Astrocyte of the cerebellum (primary cell): ENCODE measurements around the gene CSNK1D.

ENCODE experiments used
- DNase-seq: peaks from one replicate; pipeline ENCODE4 v3.0.0-alpha.2; 2011; ENCODE audit warnings: low read depth
- H3K4me3 ChIP-seq: 2 replicates; pipeline ENCODE4 v1.5.1; 2011; ENCODE audit warnings: mild to moderate bottlenecking, low read depth, low read length, moderate library complexity
- CTCF ChIP-seq: IDR thresholded peaks from 2 replicates; pipeline ENCODE4 v1.5.1; 2012; ENCODE audit warnings: low read length, low read depth, moderate library complexity, mild to moderate bottlenecking; ENCODE audit errors: missing control alignments
- in situ Hi-C: cut with HindIII; loops from 2 replicates; pipeline ENCODE4 v1.10.0; 2017; ENCODE audit warnings: low sequenced_read_pairs

Gene CSNK1D

GRCh38 chr17:82309656-82310570 lies 36.4 kb upstream of the CSNK1D start:
- in situ Hi-C loops = no loop called here

GRCh38 chr17:82305727-82306300 lies 32.3 kb upstream of the CSNK1D start:
- no peak overlapping the region for H3K4me3 ChIP-seq
- in situ Hi-C loops = no loop called here
- DNase-seq = no peak
- no peak for TF ChIP-seq CTCF

More at GRCh38 chr17:82309656-82310570, 36.4 kb upstream of the CSNK1D start:
- no peak overlapping the region for H3K4me3 ChIP-seq
- DNase-seq = no peak
- TF ChIP-seq CTCF = no peak

GRCh38 chr17:82304826-82305726 lies 31.6 kb upstream of the CSNK1D start:
- TF ChIP-seq CTCF = no peak
- in situ Hi-C loops = no loop called here
- no peak for DNase-seq
- no peak overlapping the region for H3K4me3 ChIP-seq

GRCh38 chr17:82303944-82304808 lies 30.7 kb upstream of the CSNK1D start:
- DNase-seq = no peak
- no peak overlapping the region for H3K4me3 ChIP-seq
- in situ Hi-C loops = no loop called here

More at GRCh38 chr17:82303944-82304808, 30.7 kb upstream of the CSNK1D start:
- TF ChIP-seq CTCF = no peak
